Neutrophil (primary cell): ENCODE results near the gene PRTN3.
"Not testable (repeated sequence)": the region's sequence is repeated elsewhere in the genome, so short reads cannot be mapped to it uniquely, and the experiment has no call there.

Experiments used
- H3K27ac ChIP-seq: fragments of 200-600 bp; sonication (generic); 2 replicates; pipeline ENCODE4 v1.5.1; 2016; ENCODE audit warnings: mild to moderate bottlenecking, moderate library complexity
- H3K27me3 ChIP-seq: fragments of 200-600 bp; sonication (generic); 2 replicates; pipeline ENCODE4 v1.6.0; 2016; ENCODE audit warnings: mild to moderate bottlenecking
- H3K36me3 ChIP-seq: fragments of 200-600 bp; sonication (generic); 2 replicates; pipeline ENCODE4 v1.5.1; 2017
- H3K4me1 ChIP-seq, 2 experiments: fragments of 200-600 bp in 1 of 2; sonication (generic) in 1 of 2; 1 replicate in 1 of 2; 2 replicates in 1 of 2; pipeline versions ENCODE4 v1.5.1 to v1.6.1; 2013 to 2016; ENCODE audit warnings: low read depth in 1 of 2, low read length in 1 of 2, mild to moderate bottlenecking in 1 of 2, moderate library complexity in 1 of 2; ENCODE audit not compliant: control insufficient read depth in 1 of 2, insufficient read depth in 1 of 2
- H3K4me3 ChIP-seq, 2 experiments: fragments of 200-600 bp in 1 of 2; sonication (generic) in 1 of 2; 1 replicate in 1 of 2; 2 replicates in 1 of 2; pipeline ENCODE4 v1.5.1; 2013 to 2016; ENCODE audit warnings: low read depth in 1 of 2, low read length in 1 of 2, mild to moderate bottlenecking in 1 of 2, moderate library complexity in 1 of 2
- H3K9me3 ChIP-seq: fragments of 200-600 bp; sonication (generic); 2 replicates; pipeline ENCODE4 v1.5.1; 2016
- TF ChIP-seq, protein P1 (sequence below): fragments of 200-600 bp; sonication (generic); IDR thresholded peaks from 2 replicates; pipeline ENCODE4 v1.5.1; 2016; ENCODE audit warnings: antibody characterized with exemption

Gene PRTN3

DNA sequence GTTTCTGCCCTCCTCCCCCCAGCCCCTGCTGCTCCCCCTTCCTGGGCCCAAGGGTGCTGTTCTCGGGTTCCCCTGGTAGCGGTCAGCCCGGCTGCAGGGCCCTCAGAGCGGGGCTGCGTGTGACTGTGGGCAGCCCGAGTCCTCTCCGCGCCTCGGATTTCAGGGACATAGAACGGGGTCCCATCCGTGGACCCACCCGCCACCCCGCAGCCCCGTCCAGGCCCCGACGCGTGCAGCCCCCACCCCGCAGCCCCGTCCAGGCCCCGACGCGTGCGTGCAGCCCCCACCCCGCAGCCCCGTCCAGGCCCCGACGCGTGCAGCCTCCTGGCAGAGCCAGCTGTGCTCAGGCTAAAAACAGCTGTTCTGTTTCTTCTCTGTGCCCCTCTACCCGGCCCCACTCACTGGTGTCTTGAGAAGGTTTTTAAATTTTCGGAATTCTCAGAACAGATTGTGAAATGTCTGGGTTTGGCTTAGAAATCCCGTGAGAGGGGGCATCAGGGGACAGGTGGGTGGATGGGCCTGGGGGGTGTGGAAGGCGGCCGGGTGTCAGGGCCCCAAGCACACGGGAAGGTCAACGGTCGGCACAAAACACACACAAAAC is 5.5 kb upstream of the PRTN3 start:
- Histone ChIP-seq H3K27ac (no peak overlapping the region), H3K36me3 (no peaks in the 10 kb centered on the region), H3K4me1 (peaks cover 35 to 47% of the 10 kb centered on the region in 2 experiments), H3K4me3 (no peak overlapping the region), H3K9me3 (no peaks in the 10 kb centered on the region), H3K27me3 (peaks cover 42% of the 10 kb centered on the region)
- TF ChIP-seq, protein P1, sequence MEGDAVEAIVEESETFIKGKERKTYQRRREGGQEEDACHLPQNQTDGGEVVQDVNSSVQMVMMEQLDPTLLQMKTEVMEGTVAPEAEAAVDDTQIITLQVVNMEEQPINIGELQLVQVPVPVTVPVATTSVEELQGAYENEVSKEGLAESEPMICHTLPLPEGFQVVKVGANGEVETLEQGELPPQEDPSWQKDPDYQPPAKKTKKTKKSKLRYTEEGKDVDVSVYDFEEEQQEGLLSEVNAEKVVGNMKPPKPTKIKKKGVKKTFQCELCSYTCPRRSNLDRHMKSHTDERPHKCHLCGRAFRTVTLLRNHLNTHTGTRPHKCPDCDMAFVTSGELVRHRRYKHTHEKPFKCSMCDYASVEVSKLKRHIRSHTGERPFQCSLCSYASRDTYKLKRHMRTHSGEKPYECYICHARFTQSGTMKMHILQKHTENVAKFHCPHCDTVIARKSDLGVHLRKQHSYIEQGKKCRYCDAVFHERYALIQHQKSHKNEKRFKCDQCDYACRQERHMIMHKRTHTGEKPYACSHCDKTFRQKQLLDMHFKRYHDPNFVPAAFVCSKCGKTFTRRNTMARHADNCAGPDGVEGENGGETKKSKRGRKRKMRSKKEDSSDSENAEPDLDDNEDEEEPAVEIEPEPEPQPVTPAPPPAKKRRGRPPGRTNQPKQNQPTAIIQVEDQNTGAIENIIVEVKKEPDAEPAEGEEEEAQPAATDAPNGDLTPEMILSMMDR, result no peak

DNA sequence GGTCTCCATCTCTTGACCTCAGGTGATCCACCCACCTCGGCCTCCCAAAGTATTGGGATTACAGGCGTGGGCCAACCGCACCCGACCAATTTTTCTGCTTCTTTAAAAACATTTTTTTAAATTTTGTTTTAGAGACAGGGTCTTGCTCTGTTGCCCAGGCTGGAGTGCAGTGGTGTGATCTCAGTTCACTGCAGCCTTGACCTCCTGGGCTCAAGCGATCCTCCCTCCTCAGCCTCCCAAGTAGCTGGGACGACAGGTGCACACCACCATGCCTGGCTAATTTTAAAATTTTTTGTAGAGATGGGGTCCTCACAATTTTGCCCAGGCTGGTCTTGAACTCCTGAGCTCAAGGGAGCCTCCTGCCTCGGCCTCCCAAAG is 2.0 kb downstream of the PRTN3 start:
- not testable (repeated sequence) for H3K4me3 ChIP-seq, H3K27ac ChIP-seq, H3K36me3 ChIP-seq, H3K9me3 ChIP-seq
- Histone ChIP-seq H3K27me3 (peaks cover 58% of the 10 kb centered on the region), H3K4me1 (peaks cover 52 to 61% of the 10 kb centered on the region in 2 experiments)

DNA sequence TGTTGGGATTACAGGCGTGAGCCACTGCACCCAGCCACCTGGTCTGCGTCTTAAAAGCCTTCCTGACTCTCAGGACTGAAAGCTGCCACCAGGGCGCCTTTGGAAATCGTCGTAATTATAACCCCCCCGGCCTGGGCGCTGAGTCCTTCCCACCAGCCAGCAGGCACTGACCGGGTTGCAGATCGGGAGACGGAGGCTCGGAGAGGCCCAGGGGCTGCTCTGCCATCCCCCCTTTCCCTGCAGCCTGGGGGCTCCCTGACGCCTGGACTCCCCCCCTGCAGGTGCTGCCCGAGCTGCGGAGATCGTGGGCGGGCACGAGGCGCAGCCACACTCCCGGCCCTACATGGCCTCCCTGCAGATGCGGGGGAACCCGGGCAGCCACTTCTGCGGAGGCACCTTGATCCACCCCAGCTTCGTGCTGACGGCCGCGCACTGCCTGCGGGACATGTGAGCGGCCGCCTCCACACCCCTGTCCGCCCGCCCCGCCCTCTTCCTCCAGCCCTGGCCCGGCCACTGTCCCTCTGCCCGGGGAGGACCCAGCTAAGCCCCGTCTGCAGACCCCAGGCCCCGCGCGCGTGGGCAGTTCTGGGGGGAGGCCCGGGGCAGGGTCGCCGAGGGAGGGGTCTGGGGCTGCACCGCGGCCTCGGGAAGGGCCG is 2.5 kb downstream of the PRTN3 start:
- Histone ChIP-seq H3K9me3 (no peaks in the 10 kb centered on the region), H3K4me3 (peak overlapping the region; percentile 54 to 66), H3K27me3 (peaks cover 64% of the 10 kb centered on the region), H3K4me1 (peaks cover 57 to 66% of the 10 kb centered on the region in 2 experiments), H3K36me3 (no peaks in the 10 kb centered on the region), H3K27ac (no peak overlapping the region)
- TF ChIP-seq, protein P1, result no peak

DNA sequence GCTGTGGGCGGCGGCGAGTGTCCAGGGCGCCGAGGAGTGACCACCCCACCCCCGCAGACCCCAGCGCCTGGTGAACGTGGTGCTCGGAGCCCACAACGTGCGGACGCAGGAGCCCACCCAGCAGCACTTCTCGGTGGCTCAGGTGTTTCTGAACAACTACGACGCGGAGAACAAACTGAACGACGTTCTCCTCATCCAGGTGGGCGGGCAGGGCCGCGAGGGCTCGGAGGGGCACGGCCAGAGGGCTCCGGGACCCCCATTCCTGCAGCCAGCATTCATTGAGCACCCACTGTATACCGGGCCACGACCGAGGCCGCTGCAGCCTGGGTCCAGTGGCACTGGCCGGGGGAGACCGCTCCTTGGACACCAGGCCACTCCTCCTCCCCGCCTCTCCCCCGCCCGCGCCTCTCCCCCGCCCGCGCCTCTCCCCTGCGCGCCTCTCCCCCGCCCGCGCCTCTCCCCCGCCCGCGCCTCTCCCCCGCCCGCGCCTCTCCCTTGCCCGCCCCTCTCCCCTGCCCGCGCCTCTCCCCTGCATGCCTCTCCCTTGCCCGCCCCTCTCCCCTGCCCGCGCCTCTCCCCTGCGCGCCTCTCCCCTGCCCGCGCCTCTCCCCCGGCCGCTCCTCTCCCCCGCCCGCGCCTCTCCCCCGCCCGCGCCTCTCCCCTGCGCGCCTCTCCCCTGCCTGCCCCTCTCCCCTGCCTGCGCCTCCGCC is 3.2 kb downstream of the PRTN3 start:
- Histone ChIP-seq H3K4me1 (peaks cover 55 to 68% of the 10 kb centered on the region in 2 experiments), H3K27me3 (peaks cover 70% of the 10 kb centered on the region), H3K36me3 (no peaks in the 10 kb centered on the region), H3K9me3 (no peaks in the 10 kb centered on the region), H3K27ac (no peak overlapping the region), H3K4me3 (peak overlapping the region; percentile 54 to 66)
- TF ChIP-seq, protein P1, result no peak

DNA sequence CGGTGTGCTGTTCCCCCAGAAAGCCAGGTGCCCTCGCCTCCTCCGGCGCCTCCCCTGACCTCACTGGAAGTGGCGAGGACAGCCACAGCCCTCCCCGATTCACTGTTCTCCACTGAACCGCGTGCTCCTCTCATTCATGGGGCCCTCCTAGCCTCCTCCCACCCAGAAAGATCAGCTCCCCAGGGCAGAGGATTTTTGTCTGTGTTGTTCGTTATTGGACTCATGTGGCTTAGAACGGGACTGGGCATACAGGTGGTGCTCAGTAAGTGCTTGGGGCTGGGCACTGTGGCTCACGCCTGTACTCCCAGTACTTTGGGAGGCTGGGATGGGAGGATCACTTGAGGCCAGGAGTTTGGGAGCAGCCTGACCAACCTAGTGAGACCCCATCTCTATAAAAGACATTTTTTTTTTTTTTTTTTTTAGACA is 3.8 kb downstream of the PRTN3 start:
- H3K27me3 ChIP-seq, result peaks cover 74% of the 10 kb centered on the region
- H3K27ac ChIP-seq, result no peak overlapping the region
- no peaks in the 10 kb centered on the region for H3K9me3 ChIP-seq
- TF ChIP-seq, protein P1, result no peak
- no peak overlapping the region for H3K4me3 ChIP-seq
- H3K4me1 ChIP-seq, result peaks cover 51 to 63% of the 10 kb centered on the region in 2 experiments
- H3K36me3 ChIP-seq, result no peaks in the 10 kb centered on the region
